Gastroesophageal sphincter (tissue), 3 donors: Measurements from ENCODE around the gene SHISAL2B.

ENCODE experiments used
- CTCF ChIP-seq, 4 experiments: fragments of 200-600 bp in 2 of 4; fragments of 450-650 bp in 2 of 4; sonication (generic) in 1 of 4; IDR thresholded peaks; one replicate each; pipeline ENCODE4 v1.5.1; 2017 to 2019; ENCODE audit warnings: antibody characterized with exemption in 4 of 4, mild to moderate bottlenecking in 2 of 4, moderate library complexity in 2 of 4
- POLR2A ChIP-seq, 2 donors: fragments of 450-650 bp; IDR thresholded peaks; one replicate each; pipeline ENCODE4 v1.6.1; 2017; ENCODE audit warnings: antibody characterized with exemption in 2 of 2, mild to moderate bottlenecking in 2 of 2, moderate library complexity in 1 of 2
- POLR2AphosphoS5 ChIP-seq: sonication (generic); formaldehyde crosslinking; IDR thresholded peaks from one replicate; pipeline ENCODE4 v1.6.1; 2017; ENCODE audit warnings: antibody characterized with exemption

- no peak for TF ChIP-seq CTCF (IDR thresholded peaks at IDR 0.05)
- TF ChIP-seq POLR2A (IDR thresholded peaks at IDR 0.05): no peak
- TF ChIP-seq POLR2AphosphoS5: no peak
These were observed 4.4 kb upstream of the SHISAL2B start for GRCh38 chr5:64685866-64686265.
